WTC11 (cell line): ENCODE results near the gene TCF20.

ENCODE experiments used
- ATF1 ChIP-seq: sonication (generic); formaldehyde crosslinking; IDR thresholded peaks from 2 replicates; pipeline ENCODE4 v1.8.1; 2023; ENCODE audit warnings: mild to moderate bottlenecking, moderate library complexity, missing genetic modification reagents
- CTCF ChIP-seq: fragments of 200-600 bp; IDR thresholded peaks from 2 replicates; pipeline ENCODE4 v1.8.0; 2022; ENCODE audit warnings: antibody characterized with exemption
- JUN ChIP-seq: sonication (generic); formaldehyde crosslinking; IDR thresholded peaks from 2 replicates; pipeline ENCODE4 v1.8.0; 2023; ENCODE audit warnings: mild to moderate bottlenecking, missing genetic modification reagents
- NR1H2 ChIP-seq: sonication (generic); formaldehyde crosslinking; IDR thresholded peaks from 2 replicates; pipeline ENCODE4 v1.9.0; 2021; ENCODE audit warnings: mild to moderate bottlenecking, moderate library complexity, missing genetic modification reagents
- NR3C1 ChIP-seq: sonication (generic); formaldehyde crosslinking; conservative IDR thresholded peaks from 2 replicates; pipeline ENCODE4 v1.8.1; 2023; ENCODE audit warnings: low read depth, mild to moderate bottlenecking, missing genetic modification reagents
- SP1 ChIP-seq: sonication (generic); formaldehyde crosslinking; conservative IDR thresholded peaks from 2 replicates; pipeline ENCODE4 v1.8.1; 2022; ENCODE audit warnings: missing genetic modification reagents
- TP53 ChIP-seq: sonication (generic); formaldehyde crosslinking; IDR thresholded peaks from 2 replicates; pipeline ENCODE4 v1.8.1; 2023; ENCODE audit warnings: mild to moderate bottlenecking, missing genetic modification reagents
- TF ChIP-seq, protein P1 (sequence below): sonication (generic); formaldehyde crosslinking; IDR thresholded peaks from 2 replicates; pipeline ENCODE4 v1.8.0; 2022; ENCODE audit warnings: missing genetic modification reagents
- TF ChIP-seq, protein P2 (sequence below): sonication (generic); formaldehyde crosslinking; IDR thresholded peaks from 2 replicates; pipeline ENCODE4 v1.8.0; 2022; ENCODE audit warnings: mild to moderate bottlenecking, missing genetic modification reagents

GRCh38 chr22:42277232-42277753, 6.8 kb upstream of the TCF20 start:
- no peak for TF ChIP-seq JUN
- no peak for TF ChIP-seq SP1 (CRISPR knock-in tag)
- TF ChIP-seq TP53 (CRISPR knock-in tag) = no peak
- TF ChIP-seq NR3C1 (CRISPR knock-in tag) = no peak
- no peak for TF ChIP-seq CTCF
- TF ChIP-seq, protein P1, sequence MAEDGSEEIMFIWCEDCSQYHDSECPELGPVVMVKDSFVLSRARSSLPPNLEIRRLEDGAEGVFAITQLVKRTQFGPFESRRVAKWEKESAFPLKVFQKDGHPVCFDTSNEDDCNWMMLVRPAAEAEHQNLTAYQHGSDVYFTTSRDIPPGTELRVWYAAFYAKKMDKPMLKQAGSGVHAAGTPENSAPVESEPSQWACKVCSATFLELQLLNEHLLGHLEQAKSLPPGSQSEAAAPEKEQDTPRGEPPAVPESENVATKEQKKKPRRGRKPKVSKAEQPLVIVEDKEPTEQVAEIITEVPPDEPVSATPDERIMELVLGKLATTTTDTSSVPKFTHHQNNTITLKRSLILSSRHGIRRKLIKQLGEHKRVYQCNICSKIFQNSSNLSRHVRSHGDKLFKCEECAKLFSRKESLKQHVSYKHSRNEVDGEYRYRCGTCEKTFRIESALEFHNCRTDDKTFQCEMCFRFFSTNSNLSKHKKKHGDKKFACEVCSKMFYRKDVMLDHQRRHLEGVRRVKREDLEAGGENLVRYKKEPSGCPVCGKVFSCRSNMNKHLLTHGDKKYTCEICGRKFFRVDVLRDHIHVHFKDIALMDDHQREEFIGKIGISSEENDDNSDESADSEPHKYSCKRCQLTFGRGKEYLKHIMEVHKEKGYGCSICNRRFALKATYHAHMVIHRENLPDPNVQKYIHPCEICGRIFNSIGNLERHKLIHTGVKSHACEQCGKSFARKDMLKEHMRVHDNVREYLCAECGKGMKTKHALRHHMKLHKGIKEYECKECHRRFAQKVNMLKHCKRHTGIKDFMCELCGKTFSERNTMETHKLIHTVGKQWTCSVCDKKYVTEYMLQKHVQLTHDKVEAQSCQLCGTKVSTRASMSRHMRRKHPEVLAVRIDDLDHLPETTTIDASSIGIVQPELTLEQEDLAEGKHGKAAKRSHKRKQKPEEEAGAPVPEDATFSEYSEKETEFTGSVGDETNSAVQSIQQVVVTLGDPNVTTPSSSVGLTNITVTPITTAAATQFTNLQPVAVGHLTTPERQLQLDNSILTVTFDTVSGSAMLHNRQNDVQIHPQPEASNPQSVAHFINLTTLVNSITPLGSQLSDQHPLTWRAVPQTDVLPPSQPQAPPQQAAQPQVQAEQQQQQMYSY (CRISPR knock-in tag) = no peak
- no peak for TF ChIP-seq ATF1
- TF ChIP-seq NR1H2 (CRISPR knock-in tag) = no peak
- TF ChIP-seq, protein P2, sequence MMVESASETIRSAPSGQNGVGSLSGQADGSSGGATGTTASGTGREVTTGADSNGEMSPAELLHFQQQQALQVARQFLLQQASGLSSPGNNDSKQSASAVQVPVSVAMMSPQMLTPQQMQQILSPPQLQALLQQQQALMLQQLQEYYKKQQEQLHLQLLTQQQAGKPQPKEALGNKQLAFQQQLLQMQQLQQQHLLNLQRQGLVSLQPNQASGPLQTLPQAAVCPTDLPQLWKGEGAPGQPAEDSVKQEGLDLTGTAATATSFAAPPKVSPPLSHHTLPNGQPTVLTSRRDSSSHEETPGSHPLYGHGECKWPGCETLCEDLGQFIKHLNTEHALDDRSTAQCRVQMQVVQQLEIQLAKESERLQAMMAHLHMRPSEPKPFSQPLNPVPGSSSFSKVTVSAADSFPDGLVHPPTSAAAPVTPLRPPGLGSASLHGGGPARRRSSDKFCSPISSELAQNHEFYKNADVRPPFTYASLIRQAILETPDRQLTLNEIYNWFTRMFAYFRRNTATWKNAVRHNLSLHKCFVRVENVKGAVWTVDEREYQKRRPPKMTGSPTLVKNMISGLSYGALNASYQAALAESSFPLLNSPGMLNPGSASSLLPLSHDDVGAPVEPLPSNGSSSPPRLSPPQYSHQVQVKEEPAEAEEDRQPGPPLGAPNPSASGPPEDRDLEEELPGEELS = no peak
